Anterior cingulate cortex (tissue), 58 donors: ENCODE data around the gene B3GLCT.

ENCODE experiments used
- DNase-seq, 58 donors: peaks; one replicate each; lab custom pipeline; 2025; lab: John Stamatoyannopoulos, UW

The B3GLCT gene

DNA sequence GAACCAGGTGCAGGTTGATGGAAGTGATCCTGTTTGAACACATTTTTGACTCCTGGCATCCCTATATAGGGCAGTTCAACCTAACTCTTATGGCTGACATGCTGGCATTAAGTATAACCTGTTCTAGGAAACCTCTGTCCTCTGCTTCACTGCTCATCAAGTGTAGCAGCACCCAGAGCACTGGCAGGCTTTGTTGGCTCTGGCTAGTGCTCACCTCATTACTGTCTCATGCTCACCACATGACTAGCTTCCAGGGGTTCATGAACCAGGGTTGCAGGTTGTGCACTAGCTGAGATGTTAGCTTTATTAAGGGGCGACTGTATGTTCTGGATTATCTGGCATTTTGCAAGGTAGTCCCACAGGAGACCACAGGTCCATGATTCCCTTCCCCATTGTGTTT lies 63.6 kb downstream of the B3GLCT start:
- DNase-seq = no peak

- no peak for DNase-seq
These were observed 64.4 kb downstream of the B3GLCT start for GRCh38 chr13:31264151-31264550.

DNA sequence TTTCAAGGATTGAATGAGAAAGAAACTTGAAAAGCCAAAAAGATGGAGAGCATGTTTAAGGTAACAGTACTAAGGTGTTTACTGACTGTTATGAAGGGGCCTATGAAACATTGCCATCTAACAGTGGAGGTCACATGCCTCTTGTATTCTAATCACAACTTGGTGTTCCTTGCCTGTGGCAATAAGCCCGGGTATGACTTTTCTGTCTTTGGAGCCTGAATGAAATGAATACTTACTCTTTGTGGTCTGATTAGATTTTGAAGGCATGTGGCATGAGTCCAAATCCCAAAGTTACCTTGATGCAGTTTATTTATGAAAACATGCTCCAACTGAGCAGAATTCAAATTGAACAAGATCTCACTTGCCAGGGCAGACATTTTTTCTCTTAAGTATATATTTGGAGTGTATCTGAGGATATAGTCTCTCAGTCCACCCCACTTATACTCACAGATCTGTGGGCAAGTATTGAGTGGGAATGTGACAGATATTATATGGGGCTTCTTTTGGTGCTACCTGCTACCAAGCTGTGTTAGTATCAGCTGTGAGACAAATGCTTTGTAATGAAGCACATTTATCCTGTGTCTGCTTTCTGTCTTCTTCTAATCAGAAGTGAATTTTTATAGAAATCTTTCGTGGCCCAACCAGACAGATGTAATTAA lies 67.5 kb downstream of the B3GLCT start:
- no peak for DNase-seq

DNA sequence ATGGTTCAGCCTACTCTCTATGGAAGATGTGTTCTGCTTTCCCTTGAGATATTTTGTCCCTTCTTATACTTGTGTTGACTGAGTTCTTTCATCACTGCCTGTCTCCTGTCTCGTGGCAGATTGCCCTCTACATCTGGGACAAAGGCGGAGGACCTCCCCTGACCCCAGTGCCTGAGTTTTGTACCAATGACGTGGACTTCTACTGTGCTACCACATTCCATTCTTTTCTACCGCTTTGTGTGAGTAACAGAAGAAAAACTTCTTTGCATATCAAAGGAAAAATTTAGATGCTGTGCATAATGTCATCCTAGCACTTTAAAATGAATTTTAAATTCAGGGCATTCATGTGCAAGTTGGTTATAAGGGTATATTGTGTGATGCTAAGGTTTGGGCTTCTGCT lies 74.6 kb downstream of the B3GLCT start:
- peak in 1 of 58 donors; percentile 7 for DNase-seq

- no peak for DNase-seq
These were observed 76.6 kb downstream of the B3GLCT start for GRCh38 chr13:31276421-31276820.

- no peak for DNase-seq
These were observed 79.1 kb downstream of the B3GLCT start for GRCh38 chr13:31278869-31279268.

DNA sequence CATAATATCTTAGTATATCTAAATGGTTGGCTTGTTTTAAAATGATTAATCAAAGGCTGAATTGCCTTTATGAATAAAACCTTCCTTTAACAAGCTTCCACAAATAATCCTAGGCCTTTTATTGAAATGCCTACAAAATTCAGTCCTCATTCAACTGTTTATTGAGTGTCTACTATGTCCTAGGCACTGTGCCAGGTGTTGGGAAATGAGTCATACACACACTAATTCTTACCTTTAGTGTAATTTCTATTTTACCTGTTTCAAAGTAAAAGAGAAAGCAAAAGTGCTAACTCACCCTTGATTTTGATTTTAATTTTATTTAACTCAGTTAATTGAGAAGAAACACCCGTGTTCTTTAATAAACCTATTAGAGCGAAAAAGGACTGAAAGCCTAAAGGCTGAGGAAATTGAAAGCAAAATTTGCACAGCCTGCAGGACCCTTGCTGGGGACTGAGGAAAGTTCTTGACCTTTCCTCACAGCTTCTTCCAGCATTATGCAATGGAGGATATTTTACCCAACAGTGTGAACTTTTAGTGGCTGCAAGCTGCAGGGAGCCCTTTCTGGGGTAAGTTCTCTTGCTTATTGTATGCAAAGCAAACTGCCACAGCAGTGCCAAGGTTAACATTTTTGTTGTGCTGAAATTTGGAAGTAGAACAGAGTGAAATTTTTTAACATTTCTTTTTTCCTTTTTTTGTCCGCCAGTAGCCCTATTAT lies 83.1 kb downstream of the B3GLCT start:
- no peak for DNase-seq

DNA sequence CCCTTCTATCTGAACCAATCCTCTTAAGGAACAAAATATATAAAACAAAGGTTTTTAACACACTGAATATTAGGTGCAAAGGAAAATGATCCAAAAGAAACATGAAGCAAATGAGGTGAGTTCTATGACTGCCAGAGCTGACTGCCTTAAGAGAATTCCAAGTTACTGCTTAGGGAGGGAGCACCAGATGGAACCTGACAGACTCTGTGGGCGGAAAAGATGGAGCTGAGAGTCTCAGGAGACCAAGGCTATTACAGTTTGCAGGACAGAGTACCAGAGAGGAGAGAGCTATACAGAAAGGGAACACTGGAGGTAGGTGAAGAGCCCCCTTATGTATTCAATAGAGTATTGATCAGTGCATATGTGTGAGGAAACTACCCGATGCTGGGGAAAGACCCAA lies 87.2 kb downstream of the B3GLCT start:
- peak in 8 of 58 donors; percentile 2 to 34 (median 12) for DNase-seq

GRCh38 chr13:31301119-31301518 lies 101.3 kb downstream of the B3GLCT start:
- DNase-seq = no peak

GRCh38 chr13:31310356-31310755 lies 110.6 kb downstream of the B3GLCT start:
- no peak for DNase-seq

DNA sequence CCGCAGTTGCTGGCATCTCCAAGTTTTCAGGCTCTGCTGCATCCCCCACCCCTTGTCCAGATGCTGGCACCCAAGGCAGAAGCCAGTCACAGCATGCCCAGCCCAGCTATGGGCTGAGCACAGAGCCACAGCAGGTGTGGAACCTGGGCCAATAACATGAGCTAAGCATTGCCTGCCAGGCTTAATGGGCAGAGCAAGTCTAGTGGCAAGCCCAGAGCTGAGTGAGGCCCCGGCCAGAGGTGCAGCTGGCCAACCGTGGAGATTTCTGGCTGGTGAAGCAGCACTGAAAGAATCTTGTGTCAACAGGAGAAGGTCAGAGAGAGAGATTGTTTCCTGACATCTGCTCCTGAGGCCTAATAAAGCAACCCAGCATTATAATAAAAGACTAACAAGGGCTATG lies 111.0 kb downstream of the B3GLCT start:
- DNase-seq = no peak

GRCh38 chr13:31311921-31312320 lies 112.1 kb downstream of the B3GLCT start:
- no peak for DNase-seq

DNA sequence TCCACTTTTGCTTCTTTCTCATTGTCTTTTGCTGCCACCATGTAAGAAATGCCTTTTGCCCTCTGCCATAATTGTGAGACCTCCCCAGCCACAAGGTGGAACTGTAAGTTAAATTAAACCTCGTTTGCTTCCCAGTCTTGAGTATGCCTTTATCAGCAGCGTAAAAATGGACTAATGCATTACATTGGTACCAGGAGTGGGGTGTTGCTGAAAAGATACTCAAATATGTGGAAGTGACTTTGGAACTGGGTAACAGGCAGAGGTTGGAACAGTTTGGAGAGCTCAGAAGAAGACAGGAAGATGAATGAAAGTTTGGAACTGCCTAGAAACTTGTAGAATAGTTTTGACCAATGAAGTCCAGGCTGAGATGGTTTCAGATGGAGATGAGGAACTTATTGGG lies 115.2 kb downstream of the B3GLCT start:
- no peak for DNase-seq

- DNase-seq = no peak
These were observed 121.2 kb downstream of the B3GLCT start for GRCh38 chr13:31320946-31321345.

GRCh38 chr13:31321457-31321856 lies 121.7 kb downstream of the B3GLCT start:
- no peak for DNase-seq

- DNase-seq = no peak
These were observed 122.3 kb downstream of the B3GLCT start for GRCh38 chr13:31322026-31322425.

GRCh38 chr13:31322702-31323405 lies 123.1 kb downstream of the B3GLCT start:
- no peak for DNase-seq

- DNase-seq = no peak
These were observed 127.5 kb downstream of the B3GLCT start for GRCh38 chr13:31327182-31327860.

DNA sequence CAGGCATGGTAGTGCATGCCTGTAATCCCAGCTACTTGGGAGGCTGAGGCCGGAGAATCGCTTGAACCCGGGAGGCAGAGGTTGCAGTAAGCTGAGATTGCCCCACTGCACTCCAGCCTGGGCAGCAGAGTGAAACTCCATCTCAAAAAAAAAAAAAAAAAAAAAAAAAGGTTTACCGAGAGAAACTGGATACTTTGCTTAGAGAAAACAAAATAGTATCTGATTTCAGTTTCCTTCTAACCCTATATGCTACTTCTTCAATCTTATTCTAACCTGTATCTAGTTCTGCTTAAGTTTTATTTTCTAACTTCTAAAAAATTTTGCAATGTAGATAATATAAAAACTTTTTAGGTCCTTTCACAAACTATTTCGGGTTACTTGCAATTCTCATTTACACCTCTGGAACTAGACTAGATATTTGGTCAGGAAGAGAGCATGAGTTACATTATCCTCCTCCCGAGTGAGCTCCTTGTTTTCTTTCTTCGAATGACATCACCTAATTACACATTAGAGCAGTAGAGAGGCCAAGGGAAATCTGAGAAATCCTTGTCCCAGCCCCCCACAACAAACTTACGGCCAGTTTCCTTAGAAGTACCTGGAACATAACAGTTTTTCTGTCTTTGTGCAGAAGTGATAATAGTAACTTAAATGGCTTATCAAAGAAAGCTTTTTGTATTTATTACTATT lies 128.9 kb downstream of the B3GLCT start:
- DNase-seq = no peak

DNA sequence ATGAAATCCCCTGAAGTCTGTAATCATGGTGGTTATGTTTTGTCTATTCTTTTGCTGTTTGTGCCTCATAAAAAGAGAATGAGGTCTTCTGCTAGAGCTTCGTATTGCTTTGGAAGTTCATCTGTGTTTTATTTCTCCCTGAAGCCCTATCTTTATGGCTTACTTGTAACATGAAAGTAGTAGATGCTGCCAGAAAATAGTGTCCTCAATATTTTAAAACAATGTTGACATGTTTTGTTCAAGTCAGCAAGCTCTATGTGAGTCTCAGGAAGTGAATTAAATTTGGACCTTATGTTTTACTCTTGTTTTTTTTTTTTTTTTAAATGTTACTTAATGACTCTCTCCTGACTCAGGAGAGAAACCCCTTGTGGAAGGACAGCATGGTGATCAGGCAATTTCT lies 130.5 kb downstream of the B3GLCT start:
- no peak for DNase-seq

DNA sequence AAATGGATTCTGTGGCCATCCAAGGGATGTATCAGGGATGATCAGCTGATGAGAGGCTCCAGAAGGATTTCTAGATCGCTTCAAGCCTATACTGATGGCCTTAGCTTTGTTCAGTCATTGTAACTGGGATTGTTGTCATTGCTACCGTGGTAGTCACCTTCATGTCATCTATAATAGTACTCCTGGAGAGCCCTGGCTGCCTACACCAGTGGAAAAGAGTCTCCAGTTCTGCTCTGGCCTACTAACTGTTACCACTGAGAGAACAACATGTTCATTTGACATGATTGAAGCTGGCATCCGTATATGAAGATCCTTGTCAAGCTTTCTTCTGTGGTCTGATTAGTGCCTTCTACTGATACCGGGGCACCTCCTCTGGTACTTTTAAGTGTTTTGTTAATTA lies 131.3 kb downstream of the B3GLCT start:
- DNase-seq = no peak
